Endothelial cell of umbilical vein (primary cell): Measurements from ENCODE around the gene GEN1. TPM values are rescaled to one million over a fixed set of nuclear protein-coding genes. Genes with fewer than 3 reads are reported as not detected.

Experiments used
- BruUV-seq: library from RNA; stranded (reverse); fragments of 400-500 nt; replicated peaks from 2 replicates; lab custom pipeline; 2021; lab: Mats Ljungman, UMichigan
- CTCF ChIA-PET: fragments of 300-600, 350-600 bp; sonication (Branson Sonifier 250); formaldehyde crosslinking; loops from one replicate; lab custom pipeline; 2021; ENCODE audit warnings: antibody characterized with exemption, inconsistent platforms; lab: Charles Lee
- POLR2A ChIA-PET: fragments of 300-600, 350-600 bp; sonication (Branson Sonifier 250); formaldehyde crosslinking; loops from one replicate; lab custom pipeline; 2021; ENCODE audit warnings: antibody characterized with exemption, inconsistent platforms; lab: Charles Lee
- DNase-seq: peaks from one replicate; pipeline ENCODE4 v3.0.0-alpha.2; 2011; ENCODE audit warnings: low read depth, low spot score
- FAIRE-seq: peaks from 2 replicates; lab custom pipeline; 2011; peaks lifted over from hg19 to GRCh38; lab: Jason Lieb, UNC
- H2AFZ ChIP-seq: 2 replicates; pipeline ENCODE4 v1.6.0; 2012; ENCODE audit warnings: low read depth, low read length, control low read depth, inconsistent platforms
- H3K27ac ChIP-seq: 2 replicates; pipeline ENCODE4 v1.5.1; 2011; ENCODE audit warnings: low read depth, mild to moderate bottlenecking, control low read depth, low read length, moderate library complexity; ENCODE audit not compliant: insufficient read depth
- H3K27me3 ChIP-seq, 2 experiments: 2 replicates each; pipeline versions ENCODE4 v1.6.0 to v1.6.1; 2011; ENCODE audit warnings: low read length in 2 of 2, mixed read lengths in 1 of 2; ENCODE audit not compliant: control insufficient read depth in 2 of 2, insufficient read depth in 2 of 2
- H3K36me3 ChIP-seq, 2 experiments: 2 replicates in 1 of 2; 3 replicates in 1 of 2; pipeline ENCODE4 v1.5.1; 2011; ENCODE audit warnings: low read length in 2 of 2, mild to moderate bottlenecking in 1 of 2, moderate library complexity in 1 of 2; ENCODE audit not compliant: control insufficient read depth in 2 of 2, insufficient read depth in 2 of 2; ENCODE audit errors: extremely low read depth in 1 of 2
- H3K4me1 ChIP-seq: 3 replicates; pipeline ENCODE4 v1.5.1; 2011; ENCODE audit warnings: mild to moderate bottlenecking, low read length; ENCODE audit not compliant: control insufficient read depth, insufficient read depth; ENCODE audit errors: extremely low read depth
- H3K4me2 ChIP-seq: 2 replicates; pipeline ENCODE4 v1.6.1; 2011; ENCODE audit warnings: low read length, control low read depth, mixed read lengths; ENCODE audit not compliant: insufficient read depth
- H3K4me3 ChIP-seq, 3 experiments: fragments of 200-600 bp in 1 of 3; sonication (generic), shearing (Covaris generic) in 1 of 3; replicated peaks in 1 of 3; 2 replicates each; pipeline ENCODE4 v1.5.1; 2011 to 2016; ENCODE audit warnings: control low read depth in 3 of 3, low read length in 3 of 3, mild to moderate bottlenecking in 2 of 3, inconsistent platforms in 1 of 3, low read depth in 1 of 3, moderate library complexity in 1 of 3; ENCODE audit not compliant: insufficient read depth in 1 of 3
- H3K79me2 ChIP-seq: 2 replicates; pipeline ENCODE4 v1.6.0; 2012; ENCODE audit warnings: low read length, inconsistent platforms; ENCODE audit not compliant: control insufficient read depth, insufficient read depth
- H3K9ac ChIP-seq: replicated peaks from 2 replicates; pipeline ENCODE3; 2011; ENCODE audit warnings: low read length, control low read depth; ENCODE audit not compliant: insufficient read depth; ENCODE audit errors: extremely low read depth
- H3K9me1 ChIP-seq: replicated peaks from 3 replicates; pipeline ENCODE4 v1.6.0; 2011; ENCODE audit warnings: mild to moderate bottlenecking, low read length; ENCODE audit not compliant: control insufficient read depth, insufficient read depth; ENCODE audit errors: extremely low read depth
- H3K9me3 ChIP-seq: replicated peaks from 2 replicates; pipeline ENCODE4 v1.5.1; 2012; ENCODE audit warnings: low read length, inconsistent platforms; ENCODE audit not compliant: control insufficient read depth, insufficient read depth
- H4K20me1 ChIP-seq: replicated peaks from 2 replicates; pipeline ENCODE3; 2011; ENCODE audit warnings: mild to moderate bottlenecking, low read length; ENCODE audit not compliant: control insufficient read depth, insufficient read depth; ENCODE audit errors: extremely low read depth
- CTCF ChIP-seq, 2 donors: IDR thresholded peaks; 1 replicate in 1 of 2; 2 replicates in 1 of 2; pipeline ENCODE4 v1.5.1; 2011; ENCODE audit warnings: low read length in 2 of 2, mild to moderate bottlenecking in 2 of 2, moderate library complexity in 2 of 2, control low read depth in 1 of 2, inconsistent platforms in 1 of 2, low read depth in 1 of 2; ENCODE audit not compliant: insufficient read depth in 1 of 2; ENCODE audit errors: extremely low read depth in 1 of 2
- EZH2 ChIP-seq: IDR thresholded peaks from 2 replicates; pipeline ENCODE4 v1.6.1; 2012; ENCODE audit warnings: borderline replicate concordance, low read depth, mild to moderate bottlenecking, moderate library complexity, low read length, inconsistent platforms; ENCODE audit not compliant: severe bottlenecking
- FOS ChIP-seq: IDR thresholded peaks from 2 replicates; pipeline ENCODE4 v1.6.1; 2011; ENCODE audit warnings: mild to moderate bottlenecking, low read length, moderate library complexity, borderline replicate concordance; ENCODE audit not compliant: insufficient read depth
- GATA2 ChIP-seq: IDR thresholded peaks from 2 replicates; pipeline ENCODE4 v1.7.0; 2011; ENCODE audit warnings: low read depth, mild to moderate bottlenecking, moderate library complexity, mixed read lengths, low read length; ENCODE audit not compliant: insufficient read length, insufficient read depth
- JUN ChIP-seq: IDR thresholded peaks from 2 replicates; pipeline ENCODE4 v1.6.1; 2011; ENCODE audit warnings: borderline replicate concordance, low read depth; ENCODE audit not compliant: insufficient read length, insufficient read depth
- MAX ChIP-seq: IDR thresholded peaks from 2 replicates; pipeline ENCODE4 v1.6.1; 2011; ENCODE audit not compliant: insufficient read depth, insufficient read length
- MYC ChIP-seq: IDR thresholded peaks from one replicate; pipeline ENCODE4 v1.6.1; 2011; ENCODE audit warnings: mild to moderate bottlenecking, low read depth, low read length
- POLR2A ChIP-seq: IDR thresholded peaks from 2 replicates; pipeline ENCODE4 v1.6.1; 2012; ENCODE audit warnings: low read depth, mild to moderate bottlenecking, control low read depth, low read length
- POLR2AphosphoS5 ChIP-seq: IDR thresholded peaks from 2 replicates; pipeline ENCODE4 v1.6.1; 2012; ENCODE audit warnings: low read depth, mild to moderate bottlenecking, control low read depth, low read length, moderate library complexity; ENCODE audit not compliant: insufficient read depth
- dilution Hi-C: fragments of 300-500 bp; cut with MboI; formaldehyde crosslinking; loops from one replicate; pipeline ENCODE4 v1.15.0; 2019; ENCODE audit warnings: low sequenced_read_pairs; ENCODE audit not compliant: extremely low pct_ligation_motif_present
- intact Hi-C: fragments of 100-400 bp; cut with micrococcal nuclease; formaldehyde crosslinking; loops from one replicate; pipeline ENCODE4 v1.10.0; 2022
- polyA plus RNA-seq, 4 experiments: library from polyadenylated mRNA; depleted of rRNA in 3 of 4; stranded (reverse) in 3 of 4; unstranded in 1 of 4; fragments of >200 nt; gene quantifications; 2 replicates each; pipeline versions ENCODE4 v1.2.1 to v1.2.3, GENCODE V29; 2011 to 2012; ENCODE audit warnings: missing spikeins in 1 of 4
- total RNA-seq: library from RNA; stranded (reverse); gene quantifications from 2 replicates; pipeline ENCODE4 v1.2.3, GENCODE V29; 2021

GEN1 gene
- total and polyA plus RNA-seq, 2 donors (not counting 3 experiments of a cell fraction or from before 2014, with no cell fraction given), result 8.1 to 29.6 TPM

- TF ChIP-seq MAX, result no peak
- no peak for TF ChIP-seq JUN
- TF ChIP-seq POLR2A, result no peak
- no peak for TF ChIP-seq EZH2
- no peak for TF ChIP-seq FOS
- no peak for TF ChIP-seq GATA2
- TF ChIP-seq MYC, result no peak
- TF ChIP-seq POLR2AphosphoS5, result no peak
- TF ChIP-seq CTCF (IDR thresholded peaks at IDR 0.05; ENCODE audit: extremely low read depth in 1 of 2, insufficient read depth in 1 of 2, low read depth in 1 of 2, low read length in 2 of 2), result no peak
- no peaks in the 10 kb centered on the region for H3K79me2 ChIP-seq
- no peaks in the 10 kb centered on the region for H4K20me1 ChIP-seq
- no peak overlapping the region for H3K9ac ChIP-seq
- intact Hi-C loops, result no loop called here
- peaks cover 20 to 23% of the 10 kb centered on the region in 2 experiments for H3K36me3 ChIP-seq
- ChIA-PET CTCF (interaction anchor here (1.9 kb wide), 1 partner anchor 10 kb away, joined by 17 read pairs; no protein-coding TSS in a partner anchor), POLR2A (no interaction called here)
- no peak overlapping the region for H2AFZ ChIP-seq
- DNase-seq (no peak), FAIRE-seq (no peak)
- dilution Hi-C loops, result no loop called here
- H3K4me2 ChIP-seq, result no peak overlapping the region
- BruUV-seq, result no TSS peak
- no peak overlapping the region for H3K4me3 ChIP-seq
- no peaks in the 10 kb centered on the region for H3K4me1 ChIP-seq
- no peak overlapping the region for H3K27ac ChIP-seq
- no peaks in the 10 kb centered on the region for H3K9me3 ChIP-seq
- H3K9me1 ChIP-seq, result no peaks in the 10 kb centered on the region
- H3K27me3 ChIP-seq, result no peaks in the 10 kb centered on the region
These were observed 44.0 kb upstream of the GEN1 start for GRCh38 chr2:17709897-17710296.
